CD4-positive, CD25-positive, alpha-beta regulatory T cell (primary cell): ENCODE data around the gene ROBO1. TPM values are rescaled to one million over a fixed set of nuclear protein-coding genes. Genes with fewer than 3 reads are reported as not detected.

Experiments used
- ATAC-seq, 2 donors: fragments of 150-1000 bp; cut with Tn5 transposase; one replicate each; pipeline ENCODE4 v1.10.0; 2021; ENCODE audit warnings: low read depth in 2 of 2, moderate number of reproducible peaks in 2 of 2, moderate library complexity in 1 of 2
- DNase-seq, 3 donors: peaks; one replicate each; pipeline versions ENCODE4 v3.0.0 to v3.0.0-alpha.2; 2012 to 2022; ENCODE audit warnings: mixed read lengths in 1 of 3
- H3K27ac ChIP-seq: one replicate; pipeline ENCODE4 v1.7.0; 2013; ENCODE audit warnings: mild to moderate bottlenecking, low read length; ENCODE audit not compliant: insufficient read depth, poor library complexity, severe bottlenecking
- H3K27me3 ChIP-seq: one replicate; pipeline ENCODE4 v1.7.0; 2013; ENCODE audit warnings: low read length; ENCODE audit not compliant: control insufficient read depth, insufficient read depth
- H3K36me3 ChIP-seq: one replicate; pipeline ENCODE4 v1.7.0; 2013; ENCODE audit warnings: mild to moderate bottlenecking, low read length, moderate library complexity; ENCODE audit not compliant: control insufficient read depth, insufficient read depth
- H3K4me1 ChIP-seq: 2 replicates; pipeline ENCODE4 v1.7.0; 2013; ENCODE audit warnings: mild to moderate bottlenecking, low read length; ENCODE audit not compliant: insufficient read depth, control insufficient read depth, poor library complexity, severe bottlenecking
- H3K4me3 ChIP-seq: one replicate; pipeline ENCODE4 v1.7.0; 2013; ENCODE audit warnings: low read depth, mild to moderate bottlenecking, low read length, moderate library complexity
- H3K9me3 ChIP-seq, 2 experiments: 1 replicate in 1 of 2; 2 replicates in 1 of 2; pipeline ENCODE4 v1.7.0; 2013; ENCODE audit warnings: low read length in 2 of 2, mild to moderate bottlenecking in 1 of 2, moderate library complexity in 1 of 2; ENCODE audit not compliant: control insufficient read depth in 2 of 2
- H3K27ac Mint-ChIP-seq, 3 donors: one replicate each; pipeline ENCODE4 v1.8.0; 2020 to 2022; ENCODE audit warnings: mild to moderate bottlenecking in 3 of 3, mixed read lengths in 3 of 3, moderate library complexity in 2 of 3
- H3K27me3 Mint-ChIP-seq: one replicate; pipeline ENCODE4 v1.8.0; 2022; ENCODE audit warnings: mild to moderate bottlenecking, mixed read lengths
- H3K36me3 Mint-ChIP-seq: one replicate; pipeline ENCODE4 v1.8.0; 2020; ENCODE audit warnings: mixed read lengths
- H3K4me1 Mint-ChIP-seq, 4 donors: one replicate each; pipeline ENCODE4 v1.8.0; 2020 to 2022; ENCODE audit warnings: mixed read lengths in 4 of 4, mild to moderate bottlenecking in 1 of 4
- H3K4me3 Mint-ChIP-seq, 4 donors: one replicate each; pipeline ENCODE4 v1.8.0; 2020 to 2022; ENCODE audit warnings: mild to moderate bottlenecking in 4 of 4, mixed read lengths in 4 of 4, moderate library complexity in 3 of 4
- H3K9me3 Mint-ChIP-seq, 7 donors: one replicate each; pipeline ENCODE4 v1.8.0; 2020 to 2022; ENCODE audit warnings: mixed read lengths in 7 of 7, mild to moderate bottlenecking in 3 of 7, moderate library complexity in 2 of 7
- polyA plus RNA-seq, 4 donors: library from polyadenylated mRNA; unstranded; fragments of 300-500 nt; fragmentation: Illumina TruSeq; gene quantifications; one replicate each; pipeline ENCODE4 v1.2.3, GENCODE V29; 2021
- total RNA-seq: library from RNA; stranded (reverse); gene quantifications from one replicate; pipeline ENCODE4 v1.2.3, GENCODE V29; 2022

ROBO1 gene
- total and polyA plus RNA-seq, 5 donors from 2014 or later: not detected

DNA sequence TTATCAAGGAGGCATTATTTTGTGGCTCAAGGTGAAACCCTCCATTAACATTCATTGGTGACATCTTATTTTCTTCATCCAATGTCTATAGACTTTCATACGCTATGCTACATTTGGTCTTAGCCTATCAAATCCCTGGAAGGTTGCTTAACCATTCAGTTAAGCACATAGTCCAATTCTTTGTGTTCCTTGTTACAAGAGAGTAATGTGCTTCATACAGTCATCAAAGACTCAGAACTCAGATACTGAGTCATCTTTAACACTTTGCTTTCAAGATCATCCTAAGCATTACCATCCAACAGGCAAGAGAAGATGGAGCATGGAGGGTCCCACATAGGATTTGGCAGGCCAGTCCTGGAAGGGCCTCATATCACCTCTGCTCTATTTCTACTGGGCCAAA is 1202.1 kb downstream of the ROBO1 start:
- Histone ChIP-seq H3K4me1 (no peaks in the 10 kb centered on the region), H3K27ac (no peak overlapping the region), H3K27me3 (no peaks in the 10 kb centered on the region), H3K36me3 (no peaks in the 10 kb centered on the region), H3K4me3 (no peak overlapping the region), H3K9me3 (peaks cover 2 to 3% of the 10 kb centered on the region in 2 experiments)
- H3K27ac Mint-ChIP-seq: no peak overlapping the region
- H3K36me3 Mint-ChIP-seq: no peaks in the 10 kb centered on the region
- no peaks in the 10 kb centered on the region for H3K4me1 Mint-ChIP-seq
- no peak for DNase-seq
- no peak for ATAC-seq
- H3K4me3 Mint-ChIP-seq: no peak overlapping the region
- peaks cover 0 to 28% (median 9%) of the 10 kb centered on the region in 7 donors for H3K9me3 Mint-ChIP-seq
- H3K27me3 Mint-ChIP-seq: no peaks in the 10 kb centered on the region

DNA sequence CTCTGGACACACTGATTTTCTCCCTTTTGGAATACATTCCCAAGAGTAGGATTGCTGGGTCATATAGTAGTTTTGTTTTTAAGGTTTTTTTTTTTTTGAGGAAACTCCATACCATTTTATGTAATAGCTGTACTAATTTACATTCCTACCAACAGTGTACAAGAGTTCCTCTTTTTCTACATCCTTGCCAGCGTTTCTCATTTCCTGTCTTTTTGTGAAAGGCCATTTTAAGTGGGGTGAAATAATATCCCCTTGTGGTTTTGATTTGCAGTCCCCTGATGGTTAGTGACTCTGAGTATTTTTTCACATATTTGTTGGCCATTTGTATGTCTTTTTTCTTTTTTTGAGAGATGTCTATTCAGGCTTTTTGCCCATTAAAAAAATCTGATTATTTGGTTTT is 1205.5 kb downstream of the ROBO1 start:
- H3K9me3 ChIP-seq: peaks cover 0 to 4% of the 10 kb centered on the region in 2 experiments
- DNase-seq: no peak
- Mint-ChIP-seq H3K9me3 (peaks cover 5 to 35% (median 8%) of the 10 kb centered on the region in 7 donors), H3K27me3 (no peaks in the 10 kb centered on the region), H3K4me1 (no peaks in the 10 kb centered on the region), H3K36me3 (no peaks in the 10 kb centered on the region), H3K27ac (no peak overlapping the region), H3K4me3 (no peak overlapping the region)
- ATAC-seq: no peak
- H3K4me1 ChIP-seq: no peaks in the 10 kb centered on the region
- no peak overlapping the region for H3K4me3 ChIP-seq
- H3K36me3 ChIP-seq: no peaks in the 10 kb centered on the region
- no peaks in the 10 kb centered on the region for H3K27me3 ChIP-seq
- no peak overlapping the region for H3K27ac ChIP-seq
